ENCODE data around the gene OSBPL6. TPM values are rescaled to one million over a fixed set of nuclear protein-coding genes. Genes with fewer than 3 reads are reported as not detected.

Gene OSBPL6
- total and polyA plus RNA-seq, 2 of the 13 experiments (the other 11 are each of a cell fraction or from before 2014, with no cell fraction given) = 0.03 to 0.11 TPM

GRCh38 chr2:178333851-178334250 lies 139.5 kb downstream of the OSBPL6 start (continued):
- TF ChIP-seq PAXIP1 (CRISPR knock-in tag; conservative IDR thresholded peaks at IDR 0.05) (peak; percentile 59; the same call in 1 of the 2 replicates), ZNF362 (CRISPR knock-in tag; IDR thresholded peaks at IDR 0.05; ENCODE audit: borderline replicate concordance) (peak; percentile 76), RNF2 (conservative IDR thresholded peaks at IDR 0.05; ENCODE audit: low read depth) (no peak), ZNF792 (CRISPR knock-in tag; IDR thresholded peaks at IDR 0.05) (no peak), ZNF574 (CRISPR knock-in tag; IDR thresholded peaks at IDR 0.05) (no peak), ZNF841 (CRISPR knock-in tag; IDR thresholded peaks at IDR 0.05; ENCODE audit: borderline replicate concordance) (no peak), MEIS1 (CRISPR knock-in tag; IDR thresholded peaks at IDR 0.05; ENCODE audit: borderline replicate concordance) (no peak), ZNF766 (CRISPR knock-in tag; IDR thresholded peaks at IDR 0.05; ENCODE audit: borderline replicate concordance) (no peak)
- TF ChIP-seq, protein P1, sequence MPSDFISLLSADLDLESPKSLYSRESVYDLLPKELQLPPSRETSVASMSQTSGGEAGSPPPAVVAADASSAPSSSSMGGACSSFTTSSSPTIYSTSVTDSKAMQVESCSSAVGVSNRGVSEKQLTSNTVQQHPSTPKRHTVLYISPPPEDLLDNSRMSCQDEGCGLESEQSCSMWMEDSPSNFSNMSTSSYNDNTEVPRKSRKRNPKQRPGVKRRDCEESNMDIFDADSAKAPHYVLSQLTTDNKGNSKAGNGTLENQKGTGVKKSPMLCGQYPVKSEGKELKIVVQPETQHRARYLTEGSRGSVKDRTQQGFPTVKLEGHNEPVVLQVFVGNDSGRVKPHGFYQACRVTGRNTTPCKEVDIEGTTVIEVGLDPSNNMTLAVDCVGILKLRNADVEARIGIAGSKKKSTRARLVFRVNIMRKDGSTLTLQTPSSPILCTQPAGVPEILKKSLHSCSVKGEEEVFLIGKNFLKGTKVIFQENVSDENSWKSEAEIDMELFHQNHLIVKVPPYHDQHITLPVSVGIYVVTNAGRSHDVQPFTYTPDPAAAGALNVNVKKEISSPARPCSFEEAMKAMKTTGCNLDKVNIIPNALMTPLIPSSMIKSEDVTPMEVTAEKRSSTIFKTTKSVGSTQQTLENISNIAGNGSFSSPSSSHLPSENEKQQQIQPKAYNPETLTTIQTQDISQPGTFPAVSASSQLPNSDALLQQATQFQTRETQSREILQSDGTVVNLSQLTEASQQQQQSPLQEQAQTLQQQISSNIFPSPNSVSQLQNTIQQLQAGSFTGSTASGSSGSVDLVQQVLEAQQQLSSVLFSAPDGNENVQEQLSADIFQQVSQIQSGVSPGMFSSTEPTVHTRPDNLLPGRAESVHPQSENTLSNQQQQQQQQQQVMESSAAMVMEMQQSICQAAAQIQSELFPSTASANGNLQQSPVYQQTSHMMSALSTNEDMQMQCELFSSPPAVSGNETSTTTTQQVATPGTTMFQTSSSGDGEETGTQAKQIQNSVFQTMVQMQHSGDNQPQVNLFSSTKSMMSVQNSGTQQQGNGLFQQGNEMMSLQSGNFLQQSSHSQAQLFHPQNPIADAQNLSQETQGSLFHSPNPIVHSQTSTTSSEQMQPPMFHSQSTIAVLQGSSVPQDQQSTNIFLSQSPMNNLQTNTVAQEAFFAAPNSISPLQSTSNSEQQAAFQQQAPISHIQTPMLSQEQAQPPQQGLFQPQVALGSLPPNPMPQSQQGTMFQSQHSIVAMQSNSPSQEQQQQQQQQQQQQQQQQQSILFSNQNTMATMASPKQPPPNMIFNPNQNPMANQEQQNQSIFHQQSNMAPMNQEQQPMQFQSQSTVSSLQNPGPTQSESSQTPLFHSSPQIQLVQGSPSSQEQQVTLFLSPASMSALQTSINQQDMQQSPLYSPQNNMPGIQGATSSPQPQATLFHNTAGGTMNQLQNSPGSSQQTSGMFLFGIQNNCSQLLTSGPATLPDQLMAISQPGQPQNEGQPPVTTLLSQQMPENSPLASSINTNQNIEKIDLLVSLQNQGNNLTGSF (CRISPR knock-in tag; IDR thresholded peaks at IDR 0.05) = no peak
- TF ChIP-seq, protein P2, sequence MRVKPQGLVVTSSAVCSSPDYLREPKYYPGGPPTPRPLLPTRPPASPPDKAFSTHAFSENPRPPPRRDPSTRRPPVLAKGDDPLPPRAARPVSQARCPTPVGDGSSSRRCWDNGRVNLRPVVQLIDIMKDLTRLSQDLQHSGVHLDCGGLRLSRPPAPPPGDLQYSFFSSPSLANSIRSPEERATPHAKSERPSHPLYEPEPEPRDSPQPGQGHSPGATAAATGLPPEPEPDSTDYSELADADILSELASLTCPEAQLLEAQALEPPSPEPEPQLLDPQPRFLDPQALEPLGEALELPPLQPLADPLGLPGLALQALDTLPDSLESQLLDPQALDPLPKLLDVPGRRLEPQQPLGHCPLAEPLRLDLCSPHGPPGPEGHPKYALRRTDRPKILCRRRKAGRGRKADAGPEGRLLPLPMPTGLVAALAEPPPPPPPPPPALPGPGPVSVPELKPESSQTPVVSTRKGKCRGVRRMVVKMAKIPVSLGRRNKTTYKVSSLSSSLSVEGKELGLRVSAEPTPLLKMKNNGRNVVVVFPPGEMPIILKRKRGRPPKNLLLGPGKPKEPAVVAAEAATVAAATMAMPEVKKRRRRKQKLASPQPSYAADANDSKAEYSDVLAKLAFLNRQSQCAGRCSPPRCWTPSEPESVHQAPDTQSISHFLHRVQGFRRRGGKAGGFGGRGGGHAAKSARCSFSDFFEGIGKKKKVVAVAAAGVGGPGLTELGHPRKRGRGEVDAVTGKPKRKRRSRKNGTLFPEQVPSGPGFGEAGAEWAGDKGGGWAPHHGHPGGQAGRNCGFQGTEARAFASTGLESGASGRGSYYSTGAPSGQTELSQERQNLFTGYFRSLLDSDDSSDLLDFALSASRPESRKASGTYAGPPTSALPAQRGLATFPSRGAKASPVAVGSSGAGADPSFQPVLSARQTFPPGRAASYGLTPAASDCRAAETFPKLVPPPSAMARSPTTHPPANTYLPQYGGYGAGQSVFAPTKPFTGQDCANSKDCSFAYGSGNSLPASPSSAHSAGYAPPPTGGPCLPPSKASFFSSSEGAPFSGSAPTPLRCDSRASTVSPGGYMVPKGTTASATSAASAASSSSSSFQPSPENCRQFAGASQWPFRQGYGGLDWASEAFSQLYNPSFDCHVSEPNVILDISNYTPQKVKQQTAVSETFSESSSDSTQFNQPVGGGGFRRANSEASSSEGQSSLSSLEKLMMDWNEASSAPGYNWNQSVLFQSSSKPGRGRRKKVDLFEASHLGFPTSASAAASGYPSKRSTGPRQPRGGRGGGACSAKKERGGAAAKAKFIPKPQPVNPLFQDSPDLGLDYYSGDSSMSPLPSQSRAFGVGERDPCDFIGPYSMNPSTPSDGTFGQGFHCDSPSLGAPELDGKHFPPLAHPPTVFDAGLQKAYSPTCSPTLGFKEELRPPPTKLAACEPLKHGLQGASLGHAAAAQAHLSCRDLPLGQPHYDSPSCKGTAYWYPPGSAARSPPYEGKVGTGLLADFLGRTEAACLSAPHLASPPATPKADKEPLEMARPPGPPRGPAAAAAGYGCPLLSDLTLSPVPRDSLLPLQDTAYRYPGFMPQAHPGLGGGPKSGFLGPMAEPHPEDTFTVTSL (CRISPR knock-in tag; IDR thresholded peaks at IDR 0.05; ENCODE audit: borderline replicate concordance) = peak; percentile 53; the same call in 1 of the 2 replicates
